OCI-LY7 (cell line): ENCODE results near the gene EOLA1.
"Not testable (repeated sequence)": the region's sequence is repeated elsewhere in the genome, so short reads cannot be mapped to it uniquely, and the experiment has no call there.

ENCODE experiments used
- EZH2phosphoT487 ChIP-seq: fragments of 200-600 bp; sonication (generic); IDR thresholded peaks from 2 replicates; pipeline ENCODE4 v1.6.1; 2018; ENCODE audit warnings: low read depth, borderline replicate concordance, mild to moderate bottlenecking, mixed run types, antibody characterized with exemption, low read length, moderate library complexity, mixed read lengths
- TF ChIP-seq, protein P1 (sequence below): fragments of 200-600 bp; sonication (generic); conservative IDR thresholded peaks from 2 replicates; pipeline ENCODE4 v1.5.1; 2014; ENCODE audit warnings: mild to moderate bottlenecking, antibody characterized with exemption, low read length, moderate library complexity, mixed read lengths

- TF ChIP-seq, protein P1, sequence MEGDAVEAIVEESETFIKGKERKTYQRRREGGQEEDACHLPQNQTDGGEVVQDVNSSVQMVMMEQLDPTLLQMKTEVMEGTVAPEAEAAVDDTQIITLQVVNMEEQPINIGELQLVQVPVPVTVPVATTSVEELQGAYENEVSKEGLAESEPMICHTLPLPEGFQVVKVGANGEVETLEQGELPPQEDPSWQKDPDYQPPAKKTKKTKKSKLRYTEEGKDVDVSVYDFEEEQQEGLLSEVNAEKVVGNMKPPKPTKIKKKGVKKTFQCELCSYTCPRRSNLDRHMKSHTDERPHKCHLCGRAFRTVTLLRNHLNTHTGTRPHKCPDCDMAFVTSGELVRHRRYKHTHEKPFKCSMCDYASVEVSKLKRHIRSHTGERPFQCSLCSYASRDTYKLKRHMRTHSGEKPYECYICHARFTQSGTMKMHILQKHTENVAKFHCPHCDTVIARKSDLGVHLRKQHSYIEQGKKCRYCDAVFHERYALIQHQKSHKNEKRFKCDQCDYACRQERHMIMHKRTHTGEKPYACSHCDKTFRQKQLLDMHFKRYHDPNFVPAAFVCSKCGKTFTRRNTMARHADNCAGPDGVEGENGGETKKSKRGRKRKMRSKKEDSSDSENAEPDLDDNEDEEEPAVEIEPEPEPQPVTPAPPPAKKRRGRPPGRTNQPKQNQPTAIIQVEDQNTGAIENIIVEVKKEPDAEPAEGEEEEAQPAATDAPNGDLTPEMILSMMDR: not testable (repeated sequence)
- TF ChIP-seq EZH2phosphoT487: not testable (repeated sequence)
Measured at GRCh38 chrX:149549701-149550100, 8.9 kb downstream of the EOLA1 start, which contains the start of gene HSFX3.
